Astrocyte (in vitro differentiated cells and primary cell): ENCODE results near the gene CACNB2. TPM values are rescaled to one million over a fixed set of nuclear protein-coding genes. Genes with fewer than 3 reads are reported as not detected.

ENCODE experiments used
- DNase-seq: peaks from one replicate; pipeline ENCODE4 v3.0.0-alpha.2; 2010; ENCODE audit warnings: low read depth
- FAIRE-seq: peaks from 2 replicates; lab custom pipeline; 2011; peaks lifted over from hg19 to GRCh38; lab: Jason Lieb, UNC
- H2AFZ ChIP-seq: 2 replicates; pipeline ENCODE4 v1.6.0; 2012; ENCODE audit warnings: low read depth, low read length, inconsistent platforms
- H3K27ac ChIP-seq: 2 replicates; pipeline ENCODE4 v1.5.1; 2011; ENCODE audit warnings: low read depth, low read length, inconsistent platforms
- H3K27me3 ChIP-seq: 2 replicates; pipeline ENCODE4 v1.6.0; 2011; ENCODE audit warnings: low read length, inconsistent platforms; ENCODE audit not compliant: insufficient read depth
- H3K36me3 ChIP-seq: 2 replicates; pipeline ENCODE4 v1.5.1; 2011; ENCODE audit warnings: low read length, inconsistent platforms; ENCODE audit not compliant: insufficient read depth
- H3K4me1 ChIP-seq: 2 replicates; pipeline ENCODE4 v1.5.1; 2011; ENCODE audit warnings: low read length, inconsistent platforms; ENCODE audit not compliant: insufficient read depth
- H3K4me2 ChIP-seq: 2 replicates; pipeline ENCODE4 v1.6.0; 2012; ENCODE audit warnings: low read length, inconsistent platforms
- H3K4me3 ChIP-seq: 2 replicates; pipeline ENCODE4 v1.5.1; 2011; ENCODE audit warnings: low read depth, mild to moderate bottlenecking, low read length, inconsistent platforms; ENCODE audit not compliant: insufficient read depth
- H3K79me2 ChIP-seq: 2 replicates; pipeline ENCODE4 v1.6.0; 2012; ENCODE audit warnings: mild to moderate bottlenecking, low read length, inconsistent platforms; ENCODE audit not compliant: insufficient read depth
- H3K9ac ChIP-seq: 2 replicates; pipeline ENCODE4 v1.6.0; 2012; ENCODE audit warnings: mild to moderate bottlenecking, low read length, inconsistent platforms
- H3K9me3 ChIP-seq: 2 replicates; pipeline ENCODE4 v1.5.1; 2012; ENCODE audit warnings: low read depth, mild to moderate bottlenecking, low read length, inconsistent platforms; ENCODE audit not compliant: insufficient read depth
- H4K20me1 ChIP-seq: 2 replicates; pipeline ENCODE4 v1.6.0; 2012; ENCODE audit warnings: low read length, inconsistent platforms; ENCODE audit not compliant: insufficient read depth
- H3K27ac Mint-ChIP-seq: one replicate; pipeline ENCODE4 v1.8.0; 2021; ENCODE audit warnings: mild to moderate bottlenecking, mixed read lengths; ENCODE audit not compliant: unreplicated experiment
- H3K27me3 Mint-ChIP-seq: one replicate; pipeline ENCODE4 v1.8.0; 2021; ENCODE audit warnings: low read depth, mixed read lengths; ENCODE audit not compliant: unreplicated experiment
- H3K36me3 Mint-ChIP-seq: one replicate; pipeline ENCODE4 v1.8.0; 2021; ENCODE audit warnings: low read depth, mixed read lengths; ENCODE audit not compliant: unreplicated experiment
- H3K4me1 Mint-ChIP-seq: one replicate; pipeline ENCODE4 v1.8.0; 2021; ENCODE audit warnings: low read depth, mixed read lengths; ENCODE audit not compliant: unreplicated experiment
- H3K4me3 Mint-ChIP-seq: one replicate; pipeline ENCODE4 v1.8.0; 2021; ENCODE audit warnings: mild to moderate bottlenecking, moderate library complexity, mixed read lengths; ENCODE audit not compliant: unreplicated experiment
- H3K9me3 Mint-ChIP-seq: one replicate; pipeline ENCODE4 v1.8.0; 2021; ENCODE audit warnings: mild to moderate bottlenecking, mixed read lengths; ENCODE audit not compliant: unreplicated experiment
- CTCF ChIP-seq: IDR thresholded peaks from 2 replicates; pipeline ENCODE4 v1.5.1; 2011; ENCODE audit warnings: low read depth, mild to moderate bottlenecking, inconsistent platforms, low read length, moderate library complexity; ENCODE audit not compliant: insufficient read depth
- EZH2 ChIP-seq: IDR thresholded peaks from 2 replicates; pipeline ENCODE4 v1.6.1; 2012; ENCODE audit warnings: mild to moderate bottlenecking, low read length, inconsistent platforms; ENCODE audit not compliant: insufficient read depth
- total RNA-seq: library from RNA; stranded (reverse); gene quantifications from 2 replicates; pipeline ENCODE4 v1.2.1, GENCODE V29; 2021

Gene CACNB2
- total RNA-seq, 1 donor from 2014 or later: 0.66 TPM

GRCh38 chr10:18368273-18368672, 228.0 kb downstream of the CACNB2 start:
- H3K9me3 Mint-ChIP-seq: no peaks in the 10 kb centered on the region
- Histone ChIP-seq H3K27ac (no peak overlapping the region), H3K27me3 (no peaks in the 10 kb centered on the region), H3K9me3 (no peaks in the 10 kb centered on the region), H4K20me1 (no peaks in the 10 kb centered on the region), H3K9ac (no peak overlapping the region), H3K36me3 (no peaks in the 10 kb centered on the region), H3K4me2 (no peak overlapping the region), H3K4me3 (no peak overlapping the region), H2AFZ (no peak overlapping the region), H3K4me1 (peaks cover 4% of the 10 kb centered on the region), H3K79me2 (no peaks in the 10 kb centered on the region)
- H3K27me3 Mint-ChIP-seq: no peaks in the 10 kb centered on the region
- H3K4me1 Mint-ChIP-seq: peaks cover 12% of the 10 kb centered on the region
- TF ChIP-seq CTCF (no peak), EZH2 (no peak)
- H3K27ac Mint-ChIP-seq: no peak overlapping the region
- DNase-seq (no peak), FAIRE-seq (no peak)
- no peak overlapping the region for H3K4me3 Mint-ChIP-seq
- H3K36me3 Mint-ChIP-seq: no peaks in the 10 kb centered on the region

GRCh38 chr10:18368682-18369081, 228.5 kb downstream of the CACNB2 start:
- FAIRE-seq: no peak
- Histone ChIP-seq H3K27me3 (no peaks in the 10 kb centered on the region), H3K4me3 (no peak overlapping the region), H3K79me2 (no peaks in the 10 kb centered on the region), H3K4me2 (no peak overlapping the region), H3K36me3 (no peaks in the 10 kb centered on the region), H3K27ac (no peak overlapping the region), H3K4me1 (peaks cover 4% of the 10 kb centered on the region), H4K20me1 (no peaks in the 10 kb centered on the region), H2AFZ (no peak overlapping the region), H3K9ac (no peak overlapping the region), H3K9me3 (no peaks in the 10 kb centered on the region)
- Mint-ChIP-seq H3K27me3 (no peaks in the 10 kb centered on the region), H3K4me3 (no peak overlapping the region), H3K4me1 (peaks cover 12% of the 10 kb centered on the region), H3K27ac (peak overlapping the region; percentile 27), H3K9me3 (no peaks in the 10 kb centered on the region), H3K36me3 (no peaks in the 10 kb centered on the region)
- no peak for TF ChIP-seq CTCF
- no peak for TF ChIP-seq EZH2
- DNase-seq: peak; percentile 34

GRCh38 chr10:18369859-18370473, 229.7 kb downstream of the CACNB2 start:
- Mint-ChIP-seq H3K4me3 (no peak overlapping the region), H3K9me3 (no peaks in the 10 kb centered on the region), H3K27ac (no peak overlapping the region), H3K27me3 (no peaks in the 10 kb centered on the region), H3K4me1 (peaks cover 12% of the 10 kb centered on the region), H3K36me3 (no peaks in the 10 kb centered on the region)
- Histone ChIP-seq H4K20me1 (no peaks in the 10 kb centered on the region), H3K9ac (no peak overlapping the region), H3K36me3 (no peaks in the 10 kb centered on the region), H3K27ac (no peak overlapping the region), H3K4me3 (no peak overlapping the region), H3K27me3 (no peaks in the 10 kb centered on the region), H3K79me2 (no peaks in the 10 kb centered on the region), H3K4me2 (no peak overlapping the region), H3K4me1 (peaks cover 4% of the 10 kb centered on the region), H2AFZ (no peak overlapping the region), H3K9me3 (no peaks in the 10 kb centered on the region)
- TF ChIP-seq EZH2 (no peak), CTCF (no peak)
- FAIRE-seq: no peak
- peak; percentile 23 for DNase-seq
